Naive thymus-derived CD4-positive, alpha-beta T cell (primary cell): ENCODE data around the gene BRF1. TPM values are rescaled to one million over a fixed set of nuclear protein-coding genes. Genes with fewer than 3 reads are reported as not detected.

ENCODE experiments used
- ATAC-seq: fragments of 150-1000 bp; cut with Tn5 transposase; 2 replicates; pipeline ENCODE4 v1.10.0; 2021; ENCODE audit warnings: mild to moderate bottlenecking, moderate library complexity
- CTCF ChIA-PET: fragments of 350-600 bp; sonication (Branson Sonifier 250); formaldehyde crosslinking; loops from one replicate; lab custom pipeline; 2021; ENCODE audit warnings: antibody characterized with exemption; lab: Charles Lee
- POLR2A ChIA-PET: fragments of 350-600 bp; sonication (Branson Sonifier 250); formaldehyde crosslinking; loops from one replicate; lab custom pipeline; 2021; ENCODE audit warnings: antibody characterized with exemption, inconsistent platforms; lab: Charles Lee
- DNase-seq, 9 donors: peaks; one replicate each; pipeline versions ENCODE4 v3.0.0 to v3.0.0-alpha.2; 2020 to 2022; ENCODE audit warnings: mixed read lengths in 1 of 9
- H3K27ac ChIP-seq: one replicate; pipeline ENCODE4 v1.7.0; 2013; ENCODE audit warnings: mild to moderate bottlenecking, low read depth, low read length, moderate library complexity
- H3K27me3 ChIP-seq, 2 donors: one replicate each; pipeline ENCODE4 v1.7.0; 2013; ENCODE audit warnings: low read length in 2 of 2, mild to moderate bottlenecking in 2 of 2, moderate library complexity in 2 of 2; ENCODE audit not compliant: control insufficient read depth in 2 of 2, insufficient read depth in 2 of 2
- H3K36me3 ChIP-seq, 3 experiments: 1 replicate in 2 of 3; 2 replicates in 1 of 3; pipeline ENCODE4 v1.7.0; 2013; ENCODE audit warnings: low read length in 3 of 3, mild to moderate bottlenecking in 3 of 3, moderate library complexity in 1 of 3; ENCODE audit not compliant: insufficient read depth in 3 of 3, control insufficient read depth in 2 of 3
- H3K4me1 ChIP-seq, 2 donors: one replicate each; pipeline ENCODE4 v1.7.0; 2013; ENCODE audit warnings: low read length in 2 of 2, mild to moderate bottlenecking in 2 of 2, moderate library complexity in 1 of 2; ENCODE audit not compliant: control insufficient read depth in 2 of 2, insufficient read depth in 2 of 2
- H3K4me3 ChIP-seq: 2 replicates; pipeline ENCODE4 v1.7.0; 2013; ENCODE audit warnings: mild to moderate bottlenecking, low read length
- H3K9me3 ChIP-seq, 3 experiments: 1 replicate in 2 of 3; 2 replicates in 1 of 3; pipeline ENCODE4 v1.7.0; 2013; ENCODE audit warnings: low read length in 3 of 3; ENCODE audit not compliant: control insufficient read depth in 2 of 3
- H3K27ac Mint-ChIP-seq, 9 donors: one replicate each; pipeline ENCODE4 v1.8.0; 2020 to 2022; ENCODE audit warnings: mixed read lengths in 9 of 9, mild to moderate bottlenecking in 8 of 9, moderate library complexity in 5 of 9, inconsistent platforms in 2 of 9
- H3K27me3 Mint-ChIP-seq, 5 donors: one replicate each; pipeline ENCODE4 v1.8.0; 2021 to 2022; ENCODE audit warnings: mixed read lengths in 5 of 5, mild to moderate bottlenecking in 1 of 5
- H3K36me3 Mint-ChIP-seq, 5 donors: one replicate each; pipeline ENCODE4 v1.8.0; 2020 to 2022; ENCODE audit warnings: mixed read lengths in 5 of 5, mild to moderate bottlenecking in 3 of 5, inconsistent platforms in 1 of 5
- H3K4me1 Mint-ChIP-seq, 7 donors: one replicate each; pipeline ENCODE4 v1.8.0; 2020 to 2022; ENCODE audit warnings: mixed read lengths in 7 of 7, mild to moderate bottlenecking in 3 of 7, inconsistent platforms in 1 of 7
- H3K4me3 Mint-ChIP-seq, 10 donors: one replicate each; pipeline ENCODE4 v1.8.0; 2020 to 2022; ENCODE audit warnings: mild to moderate bottlenecking in 10 of 10, mixed read lengths in 10 of 10, moderate library complexity in 6 of 10, inconsistent platforms in 2 of 10
- H3K9me3 Mint-ChIP-seq, 11 donors: one replicate each; pipeline ENCODE4 v1.8.0; 2020 to 2022; ENCODE audit warnings: mixed read lengths in 11 of 11, mild to moderate bottlenecking in 4 of 11, inconsistent platforms in 1 of 11, moderate library complexity in 1 of 11
- intact Hi-C, 2 donors: fragments of 100-400 bp; cut with micrococcal nuclease; formaldehyde crosslinking; loops; one replicate each; pipeline ENCODE4 v1.15.1; 2023
- polyA plus RNA-seq, 2 donors: library from polyadenylated mRNA; unstranded; fragments of 300-500 nt; fragmentation: Illumina TruSeq; gene quantifications; one replicate each; pipeline ENCODE4 v1.2.3, GENCODE V29; 2021
- total RNA-seq, 6 experiments: library from RNA in 5 of 6; stranded (reverse) in 5 of 6; gene quantifications; 1 replicate in 5 of 6; 2 replicates in 1 of 6; pipeline ENCODE4 v1.2.3 and lab custom pipeline; 2021 to 2026

Gene BRF1
- total and polyA plus RNA-seq, 7 experiments from 2014 or later = 7.1 to 75.7 (median 60.2) TPM

- H3K4me1 Mint-ChIP-seq = peaks cover 0 to 4% (median 0%) of the 10 kb centered on the region in 7 donors
- H3K9me3 Mint-ChIP-seq = peaks cover 0 to 3% (median 0%) of the 10 kb centered on the region in 11 donors
- H3K4me3 Mint-ChIP-seq = no peak overlapping the region
- H3K27ac Mint-ChIP-seq = peak overlapping the region in 1 of 9 donors; percentile 9
- Histone ChIP-seq H3K4me3 (no peak overlapping the region), H3K4me1 (no peaks in the 10 kb centered on the region), H3K27me3 (no peaks in the 10 kb centered on the region), H3K27ac (no peak overlapping the region), H3K9me3 (no peaks in the 10 kb centered on the region), H3K36me3 (peaks cover 0 to 56% (median 0%) of the 10 kb centered on the region in 3 experiments)
- ATAC-seq = no peak
- intact Hi-C loops = no loop called here
- H3K36me3 Mint-ChIP-seq = peaks cover 0 to 9% (median 6%) of the 10 kb centered on the region in 5 donors
- no peaks in the 10 kb centered on the region for H3K27me3 Mint-ChIP-seq
- POLR2A ChIA-PET = no interaction called here
- CTCF ChIA-PET = no interaction called here
- no peak for DNase-seq
Measured at GRCh38 chr14:105210266-105211025, 90.4 kb downstream of the BRF1 start.

DNA sequence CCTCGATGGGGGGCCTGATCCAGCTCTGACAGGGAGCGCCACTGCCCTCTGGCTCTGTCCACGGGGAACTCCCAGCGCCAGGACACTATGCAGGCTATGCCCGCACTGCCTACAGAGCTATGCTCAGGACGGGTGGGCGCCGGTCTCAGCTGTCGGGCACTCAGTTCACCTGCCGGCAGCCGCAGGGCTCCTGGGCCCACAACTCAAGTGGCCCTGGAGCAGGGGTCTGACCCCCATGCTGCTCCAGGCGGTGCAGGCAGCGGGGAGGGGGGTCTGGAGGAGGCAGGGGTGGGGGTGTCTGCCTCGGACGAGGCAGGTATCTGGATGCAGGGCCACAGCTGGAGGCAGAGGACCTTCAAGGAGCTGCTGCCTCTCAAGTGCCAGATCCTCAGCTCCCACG is 91.2 kb downstream of the BRF1 start:
- Histone ChIP-seq H3K4me1 (no peaks in the 10 kb centered on the region), H3K36me3 (peaks cover 0 to 55% (median 0%) of the 10 kb centered on the region in 3 experiments), H3K9me3 (no peaks in the 10 kb centered on the region), H3K27ac (no peak overlapping the region), H3K27me3 (no peaks in the 10 kb centered on the region), H3K4me3 (no peak overlapping the region)
- ATAC-seq = no peak
- DNase-seq = no peak
- no peaks in the 10 kb centered on the region for H3K27me3 Mint-ChIP-seq
- peaks cover 0 to 4% (median 0%) of the 10 kb centered on the region in 7 donors for H3K4me1 Mint-ChIP-seq
- H3K36me3 Mint-ChIP-seq = peaks cover 0 to 4% (median 0%) of the 10 kb centered on the region in 5 donors
- H3K27ac Mint-ChIP-seq = no peak overlapping the region
- POLR2A ChIA-PET = interaction anchor here (0.6 kb wide), 1 partner anchor 15 kb away, joined by 3 read pairs; no protein-coding TSS in a partner anchor
- intact Hi-C loops = no loop called here
- CTCF ChIA-PET = no interaction called here
- H3K9me3 Mint-ChIP-seq = no peaks in the 10 kb centered on the region
- no peak overlapping the region for H3K4me3 Mint-ChIP-seq

DNA sequence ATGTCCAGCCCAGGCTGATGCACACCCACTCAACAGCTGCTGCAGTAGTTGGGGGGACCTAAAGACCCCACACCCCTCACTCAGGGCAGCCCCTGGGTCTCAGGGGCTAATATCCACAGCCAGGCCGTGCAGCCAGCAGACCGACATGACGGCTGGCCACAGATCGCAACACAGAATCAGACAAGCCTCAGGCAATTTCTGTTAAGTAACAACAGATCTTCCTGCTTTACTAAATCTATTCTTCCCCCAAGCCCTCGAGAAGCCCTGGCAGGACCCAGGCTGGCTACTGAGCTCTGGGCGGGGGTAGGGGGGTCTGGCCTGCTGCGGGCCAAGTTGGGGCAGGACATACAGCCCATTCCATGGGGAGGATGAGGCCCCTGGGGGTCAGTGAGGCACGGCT is 91.7 kb downstream of the BRF1 start:
- Mint-ChIP-seq H3K9me3 (no peaks in the 10 kb centered on the region), H3K4me3 (no peak overlapping the region), H3K27me3 (no peaks in the 10 kb centered on the region), H3K4me1 (peaks cover 0 to 7% (median 0%) of the 10 kb centered on the region in 7 donors), H3K27ac (no peak overlapping the region), H3K36me3 (peaks cover 0 to 4% (median 0%) of the 10 kb centered on the region in 5 donors)
- Histone ChIP-seq H3K27ac (no peak overlapping the region), H3K9me3 (no peaks in the 10 kb centered on the region), H3K4me1 (no peaks in the 10 kb centered on the region), H3K36me3 (peaks cover 0 to 50% (median 0%) of the 10 kb centered on the region in 3 experiments), H3K4me3 (no peak overlapping the region), H3K27me3 (no peaks in the 10 kb centered on the region)
- ChIA-PET CTCF (no interaction called here), POLR2A (no interaction called here)
- ATAC-seq (no peak), DNase-seq (no peak)
- intact Hi-C loops = no loop called here

DNA sequence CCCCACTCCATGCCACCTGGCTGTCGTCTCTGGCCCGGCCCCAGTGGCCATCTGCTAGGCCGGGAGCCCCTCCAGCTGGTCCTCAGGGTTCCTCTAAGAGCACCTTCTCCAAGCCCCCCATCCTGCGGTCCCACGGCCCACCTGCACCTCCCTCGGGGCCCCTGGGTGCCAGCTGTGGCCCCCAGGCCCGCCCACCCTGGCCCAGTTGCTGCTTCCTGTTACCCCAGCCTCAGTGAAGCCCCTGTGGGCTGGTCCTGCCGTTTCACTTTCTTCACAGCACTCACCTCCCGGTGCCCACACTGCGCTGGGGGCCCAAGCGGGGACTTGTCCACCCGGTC is 92.1 kb downstream of the BRF1 start:
- no peak for DNase-seq
- H3K27ac Mint-ChIP-seq = no peak overlapping the region
- CTCF ChIA-PET = no interaction called here

GRCh38 chr14:105207996-105208737 is 92.6 kb downstream of the BRF1 start:
- H3K36me3 Mint-ChIP-seq = peaks cover 0 to 4% (median 0%) of the 10 kb centered on the region in 5 donors
- H3K36me3 ChIP-seq = peaks cover 0 to 40% (median 0%) of the 10 kb centered on the region in 3 experiments
- ChIA-PET POLR2A (no interaction called here), CTCF (no interaction called here)
- no peak overlapping the region for H3K4me3 Mint-ChIP-seq
- intact Hi-C loops = no loop called here
- ATAC-seq (no peak), DNase-seq (no peak)
- H3K27me3 Mint-ChIP-seq = no peaks in the 10 kb centered on the region
- no peaks in the 10 kb centered on the region for H3K9me3 ChIP-seq
- peaks cover 0 to 7% (median 0%) of the 10 kb centered on the region in 7 donors for H3K4me1 Mint-ChIP-seq
- H3K9me3 Mint-ChIP-seq = no peaks in the 10 kb centered on the region
- no peak overlapping the region for H3K4me3 ChIP-seq
- no peak overlapping the region for H3K27ac ChIP-seq
- no peaks in the 10 kb centered on the region for H3K4me1 ChIP-seq
- H3K27me3 ChIP-seq = no peaks in the 10 kb centered on the region
- H3K27ac Mint-ChIP-seq = no peak overlapping the region

More for the DNA sequence above, 92.1 kb downstream of the BRF1 start:
- peaks cover 0 to 46% (median 0%) of the 10 kb centered on the region in 3 experiments for H3K36me3 ChIP-seq
- H3K4me3 ChIP-seq = no peak overlapping the region
- Mint-ChIP-seq H3K9me3 (no peaks in the 10 kb centered on the region), H3K4me1 (peaks cover 0 to 7% (median 0%) of the 10 kb centered on the region in 7 donors), H3K36me3 (peaks cover 0 to 4% (median 0%) of the 10 kb centered on the region in 5 donors), H3K27me3 (no peaks in the 10 kb centered on the region), H3K4me3 (no peak overlapping the region)
- no peaks in the 10 kb centered on the region for H3K27me3 ChIP-seq
- no peak overlapping the region for H3K27ac ChIP-seq
- no peaks in the 10 kb centered on the region for H3K4me1 ChIP-seq
- H3K9me3 ChIP-seq = no peaks in the 10 kb centered on the region
- POLR2A ChIA-PET = no interaction called here
- ATAC-seq = no peak
- intact Hi-C loops = no loop called here

DNA sequence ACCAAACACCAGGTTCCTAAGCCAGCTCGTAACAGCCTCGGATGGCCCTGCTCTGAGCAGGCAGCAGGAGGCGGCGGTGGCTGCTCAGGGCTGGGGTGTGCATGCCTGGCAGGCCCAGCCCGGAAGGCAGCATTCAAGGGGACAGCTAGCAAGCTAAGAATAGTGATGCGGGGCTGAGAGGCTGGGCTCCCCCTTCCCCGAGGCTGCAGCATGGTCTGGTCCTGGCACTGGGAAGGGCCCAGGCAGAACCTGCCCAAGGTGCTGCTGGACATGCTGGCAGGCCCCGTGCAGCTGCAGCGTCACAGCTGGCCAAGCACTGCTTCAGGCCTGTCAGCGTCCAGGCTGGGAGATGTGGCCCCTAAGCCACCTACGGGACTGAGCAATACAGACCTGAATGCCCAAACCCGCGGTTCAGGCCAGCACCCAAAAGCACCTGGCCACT is 93.3 kb downstream of the BRF1 start:
- peak; percentile 20 for ATAC-seq
- intact Hi-C loops = no loop called here
- POLR2A ChIA-PET = no interaction called here

More for the DNA sequence above, 93.3 kb downstream of the BRF1 start:
- no peak overlapping the region for H3K27ac ChIP-seq
- Mint-ChIP-seq H3K27ac (no peak overlapping the region), H3K27me3 (no peaks in the 10 kb centered on the region), H3K4me3 (no peak overlapping the region), H3K4me1 (peaks cover 0 to 7% (median 4%) of the 10 kb centered on the region in 7 donors), H3K36me3 (peaks cover 0 to 4% (median 0%) of the 10 kb centered on the region in 5 donors), H3K9me3 (no peaks in the 10 kb centered on the region)
- no peaks in the 10 kb centered on the region for H3K9me3 ChIP-seq
- no peak overlapping the region for H3K4me3 ChIP-seq
- DNase-seq = no peak
- CTCF ChIA-PET = no interaction called here
- peaks cover 0 to 34% (median 0%) of the 10 kb centered on the region in 3 experiments for H3K36me3 ChIP-seq
- H3K4me1 ChIP-seq = peaks cover 0 to 5% of the 10 kb centered on the region in 2 donors
- no peaks in the 10 kb centered on the region for H3K27me3 ChIP-seq
